Neural progenitor cell (in vitro differentiated cells): ENCODE results near the gene MYBL2.

ENCODE experiments used
- EZH2phosphoT487 ChIP-seq: fragments of 200-600 bp; sonication (generic); IDR thresholded peaks from 2 replicates; pipeline ENCODE4 v1.6.1; 2017; ENCODE audit warnings: antibody characterized with exemption
- TF ChIP-seq, protein P1 (sequence below): fragments of 200-600 bp; sonication (generic); IDR thresholded peaks from 2 replicates; pipeline ENCODE4 v1.5.1; 2017; ENCODE audit warnings: antibody characterized with exemption, mild to moderate bottlenecking

DNA sequence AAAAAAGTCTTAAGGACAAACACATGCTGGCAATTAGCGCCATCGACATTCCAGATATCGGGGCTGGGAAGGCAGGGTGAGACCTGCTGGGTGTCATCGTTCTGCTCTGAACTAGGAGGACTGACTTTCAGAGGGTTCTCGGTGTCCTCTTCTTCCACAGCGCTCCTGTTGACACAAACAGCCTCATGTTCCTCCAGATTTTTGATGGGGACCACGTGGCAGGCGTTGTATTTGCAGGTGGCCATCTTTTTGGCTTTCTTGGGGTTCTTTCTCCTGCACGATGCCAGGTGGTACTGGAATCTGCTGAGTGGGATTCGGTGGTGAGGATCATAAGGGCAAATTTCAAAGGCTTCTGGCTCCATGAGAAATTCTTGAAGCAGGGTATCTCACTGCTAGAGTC lies 59.4 kb downstream of the MYBL2 start:
- TF ChIP-seq, protein P1, sequence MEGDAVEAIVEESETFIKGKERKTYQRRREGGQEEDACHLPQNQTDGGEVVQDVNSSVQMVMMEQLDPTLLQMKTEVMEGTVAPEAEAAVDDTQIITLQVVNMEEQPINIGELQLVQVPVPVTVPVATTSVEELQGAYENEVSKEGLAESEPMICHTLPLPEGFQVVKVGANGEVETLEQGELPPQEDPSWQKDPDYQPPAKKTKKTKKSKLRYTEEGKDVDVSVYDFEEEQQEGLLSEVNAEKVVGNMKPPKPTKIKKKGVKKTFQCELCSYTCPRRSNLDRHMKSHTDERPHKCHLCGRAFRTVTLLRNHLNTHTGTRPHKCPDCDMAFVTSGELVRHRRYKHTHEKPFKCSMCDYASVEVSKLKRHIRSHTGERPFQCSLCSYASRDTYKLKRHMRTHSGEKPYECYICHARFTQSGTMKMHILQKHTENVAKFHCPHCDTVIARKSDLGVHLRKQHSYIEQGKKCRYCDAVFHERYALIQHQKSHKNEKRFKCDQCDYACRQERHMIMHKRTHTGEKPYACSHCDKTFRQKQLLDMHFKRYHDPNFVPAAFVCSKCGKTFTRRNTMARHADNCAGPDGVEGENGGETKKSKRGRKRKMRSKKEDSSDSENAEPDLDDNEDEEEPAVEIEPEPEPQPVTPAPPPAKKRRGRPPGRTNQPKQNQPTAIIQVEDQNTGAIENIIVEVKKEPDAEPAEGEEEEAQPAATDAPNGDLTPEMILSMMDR: no peak
- no peak for TF ChIP-seq EZH2phosphoT487
